Ammon's horn (tissue), 1 donor: ENCODE data around the gene HES5.
"Not testable (repeated sequence)": the region's sequence is repeated elsewhere in the genome, so short reads cannot be mapped to it uniquely, and the experiment has no call there.

Source experiments
- DNase-seq: peaks from one replicate; pipeline ENCODE4 v3.0.0-alpha.2; 2016; ENCODE audit warnings: low spot score

Gene HES5

GRCh38 chr1:2560299-2561073, 30.4 kb upstream of the HES5 start:
- no peak for DNase-seq

GRCh38 chr1:2559509-2560298, 29.6 kb upstream of the HES5 start:
- DNase-seq: no peak

GRCh38 chr1:2558861-2559260, 28.8 kb upstream of the HES5 start:
- DNase-seq: no peak

- DNase-seq: no peak
Observed at GRCh38 chr1:2558420-2558819, 28.4 kb upstream of the HES5 start.

GRCh38 chr1:2557482-2558400, 27.7 kb upstream of the HES5 start:
- no peak for DNase-seq

- no peak for DNase-seq
Observed at GRCh38 chr1:2556678-2557481, 26.8 kb upstream of the HES5 start.

GRCh38 chr1:2556277-2556677, 26.2 kb upstream of the HES5 start, which contains the start of gene TNFRSF14:
TNFRSF14 (plus strand) TSS chr1:2556371; CDS start chr1:2556665, 294 bp downstream.
- DNase-seq: peak; percentile 63

- peak; percentile 67 for DNase-seq
Observed at GRCh38 chr1:2555634-2556276, 25.7 kb upstream of the HES5 start.

GRCh38 chr1:2554621-2555387, 24.7 kb upstream of the HES5 start:
- no peak for DNase-seq

GRCh38 chr1:2553871-2554620, 24.0 kb upstream of the HES5 start:
- DNase-seq: no peak

GRCh38 chr1:2553076-2553475, 23.0 kb upstream of the HES5 start:
- DNase-seq: not testable (repeated sequence)

GRCh38 chr1:2552189-2552588, 22.1 kb upstream of the HES5 start:
- DNase-seq: no peak

GRCh38 chr1:2551544-2551943, 21.5 kb upstream of the HES5 start:
- DNase-seq: not testable (repeated sequence)

GRCh38 chr1:2550309-2550861, 20.3 kb upstream of the HES5 start:
- DNase-seq: not testable (repeated sequence)

- not testable (repeated sequence) for DNase-seq
Observed at GRCh38 chr1:2549367-2550029, 19.4 kb upstream of the HES5 start.

- DNase-seq: peak; percentile 89
Observed at GRCh38 chr1:2548068-2548589, 18.1 kb upstream of the HES5 start.

GRCh38 chr1:2547210-2548067, 17.4 kb upstream of the HES5 start:
- DNase-seq: no peak
